Type B pancreatic cell (in vitro differentiated cells): ENCODE data around the gene TRPM3. TPM values are rescaled to one million over a fixed set of nuclear protein-coding genes. Genes with fewer than 3 reads are reported as not detected.

Experiments used
- DNase-seq: peaks from one replicate; pipeline ENCODE4 v3.0.0; 2021; ENCODE audit warnings: mixed read lengths; ENCODE audit not compliant: unreplicated experiment; ENCODE audit errors: extremely low spot score
- H3K27ac Mint-ChIP-seq: 2 replicates; pipeline ENCODE4 v1.8.0; 2021; ENCODE audit warnings: mild to moderate bottlenecking, mixed read lengths
- H3K27me3 Mint-ChIP-seq: 2 replicates; pipeline ENCODE4 v1.8.0; 2021; ENCODE audit warnings: mixed read lengths
- H3K36me3 Mint-ChIP-seq: 2 replicates; pipeline ENCODE4 v1.8.0; 2021; ENCODE audit warnings: mixed read lengths
- H3K4me1 Mint-ChIP-seq: one replicate; pipeline ENCODE4 v1.8.0; 2021; ENCODE audit warnings: mixed read lengths; ENCODE audit not compliant: unreplicated experiment
- H3K4me3 Mint-ChIP-seq: 2 replicates; pipeline ENCODE4 v1.8.0; 2021; ENCODE audit warnings: mild to moderate bottlenecking, mixed read lengths
- H3K9me3 Mint-ChIP-seq: 2 replicates; pipeline ENCODE4 v1.8.0; 2021; ENCODE audit warnings: mixed read lengths
- CTCF ChIP-seq: fragments of 200-600 bp; sonication (generic); conservative IDR thresholded peaks from 2 replicates; pipeline ENCODE4 v1.5.0; 2021; ENCODE audit warnings: antibody characterized with exemption, mild to moderate bottlenecking
- total RNA-seq: library from RNA; stranded (reverse); gene quantifications from 2 replicates; pipeline ENCODE4 v1.2.1, GENCODE V29; 2021; ENCODE audit warnings: low replicate concordance

Gene TRPM3
- total RNA-seq, 1 donor from 2014 or later = 17.0 TPM

- Mint-ChIP-seq H3K9me3 (peaks cover 7% of the 10 kb centered on the region), H3K4me3 (no peak overlapping the region), H3K36me3 (no peaks in the 10 kb centered on the region), H3K27ac (no peak overlapping the region), H3K4me1 (peaks cover 9% of the 10 kb centered on the region), H3K27me3 (no peaks in the 10 kb centered on the region)
- TF ChIP-seq CTCF = no peak
- no peak for DNase-seq
These were observed 629.7 kb downstream of the TRPM3 start for GRCh38 chr9:70491426-70492318.

- Mint-ChIP-seq H3K27me3 (no peaks in the 10 kb centered on the region), H3K9me3 (peaks cover 7% of the 10 kb centered on the region)
These were observed 630.9 kb downstream of the TRPM3 start for GRCh38 chr9:70490478-70490877.

GRCh38 chr9:70488793-70489105 lies 632.7 kb downstream of the TRPM3 start:
- H3K27ac Mint-ChIP-seq = no peak overlapping the region
- no peak for TF ChIP-seq CTCF

More at GRCh38 chr9:70490478-70490877, 630.9 kb downstream of the TRPM3 start:
- Mint-ChIP-seq H3K4me1 (peaks cover 15% of the 10 kb centered on the region), H3K4me3 (no peak overlapping the region), H3K36me3 (no peaks in the 10 kb centered on the region), H3K27ac (no peak overlapping the region)
- no peak for TF ChIP-seq CTCF
- DNase-seq = no peak

GRCh38 chr9:70488098-70488792 lies 633.2 kb downstream of the TRPM3 start:
- no peaks in the 10 kb centered on the region for H3K36me3 Mint-ChIP-seq
- H3K27ac Mint-ChIP-seq = no peak overlapping the region
- peaks cover 22% of the 10 kb centered on the region for H3K4me1 Mint-ChIP-seq

More at GRCh38 chr9:70488793-70489105, 632.7 kb downstream of the TRPM3 start:
- no peak overlapping the region for H3K4me3 Mint-ChIP-seq
- DNase-seq = no peak
- H3K9me3 Mint-ChIP-seq = no peaks in the 10 kb centered on the region
- H3K27me3 Mint-ChIP-seq = no peaks in the 10 kb centered on the region
- peaks cover 22% of the 10 kb centered on the region for H3K4me1 Mint-ChIP-seq
- H3K36me3 Mint-ChIP-seq = no peaks in the 10 kb centered on the region

GRCh38 chr9:70486127-70486526 lies 635.3 kb downstream of the TRPM3 start:
- Mint-ChIP-seq H3K9me3 (no peaks in the 10 kb centered on the region), H3K27ac (no peak overlapping the region), H3K4me1 (peaks cover 14% of the 10 kb centered on the region), H3K36me3 (no peaks in the 10 kb centered on the region), H3K4me3 (no peak overlapping the region), H3K27me3 (no peaks in the 10 kb centered on the region)
- no peak for DNase-seq
- no peak for TF ChIP-seq CTCF

More at GRCh38 chr9:70488098-70488792, 633.2 kb downstream of the TRPM3 start:
- no peak for DNase-seq
- Mint-ChIP-seq H3K27me3 (no peaks in the 10 kb centered on the region), H3K9me3 (no peaks in the 10 kb centered on the region), H3K4me3 (no peak overlapping the region)
- no peak for TF ChIP-seq CTCF
